ENCODE results near the gene NFIC.
A peak's percentile ranks its signal among the peaks of the same experiment; 100 is the strongest.
"Not testable (repeated sequence)": the region's sequence is repeated elsewhere in the genome, so short reads cannot be mapped to it uniquely, and the experiment has no call there.

The NFIC gene

GRCh38 chr19:3421656-3422055 lies 55.3 kb downstream of the NFIC start:
- not testable (repeated sequence) for DNase-seq (ENCODE audit: low spot score)

- DNase-seq (ENCODE audit: low spot score): no peak
These were observed 56.9 kb downstream of the NFIC start for GRCh38 chr19:3423183-3423829.

- DNase-seq (ENCODE audit: low spot score): no peak
These were observed 60.0 kb downstream of the NFIC start for GRCh38 chr19:3426433-3426832.

GRCh38 chr19:3430366-3430680 lies 63.9 kb downstream of the NFIC start:
- not testable (repeated sequence) for DNase-seq (ENCODE audit: low spot score)

- DNase-seq (ENCODE audit: low spot score): no peak
These were observed 65.5 kb downstream of the NFIC start for GRCh38 chr19:3431760-3432397.

GRCh38 chr19:3433313-3433712 lies 66.9 kb downstream of the NFIC start:
- DNase-seq (ENCODE audit: low spot score): no peak

GRCh38 chr19:3433805-3434540 lies 67.6 kb downstream of the NFIC start:
- DNase-seq (ENCODE audit: low spot score): no peak

GRCh38 chr19:3434630-3435553 lies 68.5 kb downstream of the NFIC start:
- DNase-seq (ENCODE audit: low spot score): peak; percentile 96

GRCh38 chr19:3440082-3440481 lies 73.7 kb downstream of the NFIC start:
- peak; percentile 58 for DNase-seq (ENCODE audit: low spot score)

GRCh38 chr19:3441089-3441985 lies 75.0 kb downstream of the NFIC start:
- no peak for DNase-seq (ENCODE audit: low spot score)

GRCh38 chr19:3441986-3442329 lies 75.6 kb downstream of the NFIC start:
- no peak for DNase-seq (ENCODE audit: low spot score)

GRCh38 chr19:3442487-3443071 lies 76.2 kb downstream of the NFIC start:
- DNase-seq (ENCODE audit: low spot score): no peak

GRCh38 chr19:3443840-3444694 lies 77.7 kb downstream of the NFIC start:
- no peak for DNase-seq (ENCODE audit: low spot score)

GRCh38 chr19:3444695-3445234 lies 78.4 kb downstream of the NFIC start:
- no peak for DNase-seq (ENCODE audit: low spot score)

- not testable (repeated sequence) for DNase-seq (ENCODE audit: low spot score)
These were observed 80.3 kb downstream of the NFIC start for GRCh38 chr19:3446657-3447056.

GRCh38 chr19:3448616-3449334 lies 82.4 kb downstream of the NFIC start:
- DNase-seq (ENCODE audit: low spot score): no peak

GRCh38 chr19:3450796-3451411 lies 84.5 kb downstream of the NFIC start:
- DNase-seq (ENCODE audit: low spot score): peak; percentile 11

GRCh38 chr19:3451451-3451866 lies 85.1 kb downstream of the NFIC start:
- no peak for DNase-seq (ENCODE audit: low spot score)
